OCI-LY7 (cell line): ENCODE data around the gene NPNT.

ENCODE experiments used
- EZH2phosphoT487 ChIP-seq: fragments of 200-600 bp; sonication (generic); IDR thresholded peaks from 2 replicates; pipeline ENCODE4 v1.6.1; 2018; ENCODE audit warnings: low read depth, borderline replicate concordance, mild to moderate bottlenecking, mixed run types, antibody characterized with exemption, low read length, moderate library complexity, mixed read lengths
- TF ChIP-seq, protein P1 (sequence below): fragments of 200-600 bp; sonication (generic); conservative IDR thresholded peaks from 2 replicates; pipeline ENCODE4 v1.5.1; 2014; ENCODE audit warnings: mild to moderate bottlenecking, antibody characterized with exemption, low read length, moderate library complexity, mixed read lengths

DNA sequence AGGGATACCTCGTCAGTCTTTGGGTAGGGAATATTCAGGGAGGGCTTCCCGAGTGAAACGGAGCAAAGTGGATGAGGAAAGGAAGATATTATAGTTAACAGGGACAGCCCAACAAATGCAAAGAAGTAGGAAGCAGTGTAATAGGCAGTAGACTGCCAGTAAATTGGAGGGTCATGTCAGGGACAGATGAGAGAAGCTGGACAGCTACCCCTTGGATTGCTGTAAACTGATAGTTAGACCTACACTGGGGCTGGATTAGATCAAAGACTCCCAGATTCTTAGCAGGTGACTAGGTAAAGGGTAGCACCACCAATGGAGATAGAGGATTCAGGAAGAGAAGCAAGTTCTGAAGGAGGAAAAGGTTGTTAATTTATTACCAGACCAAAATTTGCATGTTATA lies 48.0 kb downstream of the NPNT start:
- TF ChIP-seq, protein P1, sequence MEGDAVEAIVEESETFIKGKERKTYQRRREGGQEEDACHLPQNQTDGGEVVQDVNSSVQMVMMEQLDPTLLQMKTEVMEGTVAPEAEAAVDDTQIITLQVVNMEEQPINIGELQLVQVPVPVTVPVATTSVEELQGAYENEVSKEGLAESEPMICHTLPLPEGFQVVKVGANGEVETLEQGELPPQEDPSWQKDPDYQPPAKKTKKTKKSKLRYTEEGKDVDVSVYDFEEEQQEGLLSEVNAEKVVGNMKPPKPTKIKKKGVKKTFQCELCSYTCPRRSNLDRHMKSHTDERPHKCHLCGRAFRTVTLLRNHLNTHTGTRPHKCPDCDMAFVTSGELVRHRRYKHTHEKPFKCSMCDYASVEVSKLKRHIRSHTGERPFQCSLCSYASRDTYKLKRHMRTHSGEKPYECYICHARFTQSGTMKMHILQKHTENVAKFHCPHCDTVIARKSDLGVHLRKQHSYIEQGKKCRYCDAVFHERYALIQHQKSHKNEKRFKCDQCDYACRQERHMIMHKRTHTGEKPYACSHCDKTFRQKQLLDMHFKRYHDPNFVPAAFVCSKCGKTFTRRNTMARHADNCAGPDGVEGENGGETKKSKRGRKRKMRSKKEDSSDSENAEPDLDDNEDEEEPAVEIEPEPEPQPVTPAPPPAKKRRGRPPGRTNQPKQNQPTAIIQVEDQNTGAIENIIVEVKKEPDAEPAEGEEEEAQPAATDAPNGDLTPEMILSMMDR = no peak
- TF ChIP-seq EZH2phosphoT487 = no peak
